IMR-90 (cell line): Measurements from ENCODE around the gene ZNF253. TPM values are rescaled to one million over a fixed set of nuclear protein-coding genes. Genes with fewer than 3 reads are reported as not detected.

Experiments used
- ATAC-seq: fragments of 200-7000 bp; cut with Tn5 transposase; 2 replicates; pipeline ENCODE4 v1.9.1; 2020; ENCODE audit warnings: low read depth, mild to moderate bottlenecking, moderate library complexity
- BruUV-seq: library from RNA; stranded (reverse); fragments of 400-500 nt; replicated peaks from 2 replicates; lab custom pipeline; 2021; lab: Mats Ljungman, UMichigan
- CTCF ChIA-PET: fragments of 300-600 bp; formaldehyde crosslinking; extraction: SDS; loops from one replicate; lab custom pipeline; 2021; ENCODE audit warnings: antibody characterized with exemption; lab: Yijun Ruan, JAX
- POLR2A ChIA-PET: fragments of 300-600 bp; sonication (Branson Sonifier 250); formaldehyde crosslinking; loops from one replicate; lab custom pipeline; 2022; ENCODE audit warnings: antibody characterized with exemption; ENCODE audit not compliant: unreplicated experiment; lab: Charles Lee
- DNase-seq: peaks from one replicate; pipeline ENCODE4 v3.0.0; 2013
- H2AFZ ChIP-seq: replicated peaks from 2 replicates; pipeline ENCODE3; 2013; ENCODE audit warnings: low read length, mild to moderate bottlenecking; ENCODE audit not compliant: poor library complexity
- H2AK5ac ChIP-seq: 2 replicates; pipeline ENCODE4 v1.6.1; 2013; ENCODE audit warnings: low read depth, low read length, inconsistent platforms
- H2AK9ac ChIP-seq: replicated peaks from 2 replicates; pipeline ENCODE3; 2013; ENCODE audit warnings: mild to moderate bottlenecking, low read depth, low read length, moderate library complexity; ENCODE audit not compliant: poor library complexity
- H2BK120ac ChIP-seq: 2 replicates; pipeline ENCODE4 v1.6.1; 2013; ENCODE audit warnings: low read depth, low read length, inconsistent platforms
- H2BK15ac ChIP-seq: 3 replicates; pipeline ENCODE4 v1.6.1; 2013; ENCODE audit warnings: low read depth, low read length, inconsistent platforms
- H2BK20ac ChIP-seq: 2 replicates; pipeline ENCODE4 v1.6.1; 2013; ENCODE audit warnings: low read depth, mild to moderate bottlenecking, inconsistent platforms, low read length, moderate library complexity
- H2BK5ac ChIP-seq: 2 replicates; pipeline ENCODE4 v1.6.1; 2013; ENCODE audit warnings: mild to moderate bottlenecking, low read depth, low read length, inconsistent platforms; ENCODE audit not compliant: poor library complexity, severe bottlenecking
- H3K14ac ChIP-seq: replicated peaks from 2 replicates; pipeline ENCODE4 v1.6.1; 2013; ENCODE audit warnings: low read depth, low read length, inconsistent platforms
- H3K18ac ChIP-seq: 2 replicates; pipeline ENCODE4 v1.6.1; 2013; ENCODE audit warnings: low read depth, low read length, control low read depth
- H3K23ac ChIP-seq: 2 replicates; pipeline ENCODE4 v1.6.1; 2013; ENCODE audit warnings: low read depth, low read length, inconsistent platforms
- H3K27ac ChIP-seq: 2 replicates; pipeline ENCODE4 v1.5.1; 2013; ENCODE audit warnings: mild to moderate bottlenecking, control low read depth, low read length; ENCODE audit not compliant: insufficient read depth
- H3K27me3 ChIP-seq: 2 replicates; pipeline ENCODE4 v1.6.1; 2013; ENCODE audit warnings: low read length; ENCODE audit not compliant: control insufficient read depth, insufficient read depth
- H3K36me3 ChIP-seq: 2 replicates; pipeline ENCODE4 v1.6.1; 2013; ENCODE audit warnings: low read length, mixed read lengths; ENCODE audit not compliant: control insufficient read depth, insufficient read depth
- H3K4ac ChIP-seq: 2 replicates; pipeline ENCODE4 v1.6.1; 2013; ENCODE audit warnings: low read depth, low read length, inconsistent platforms
- H3K4me1 ChIP-seq: 2 replicates; pipeline ENCODE4 v1.6.1; 2013; ENCODE audit warnings: low read length, mixed read lengths; ENCODE audit not compliant: control insufficient read depth, insufficient read depth
- H3K4me2 ChIP-seq: 2 replicates; pipeline ENCODE4 v1.6.1; 2013; ENCODE audit warnings: low read depth, mild to moderate bottlenecking, control low read depth, low read length, moderate library complexity
- H3K4me3 ChIP-seq: 2 replicates; pipeline ENCODE4 v1.5.1; 2013; ENCODE audit warnings: low read depth, mild to moderate bottlenecking, control low read depth, low read length, moderate library complexity; ENCODE audit not compliant: insufficient read depth
- H3K56ac ChIP-seq: 2 replicates; pipeline ENCODE4 v1.6.1; 2013; ENCODE audit warnings: low read length, inconsistent platforms; ENCODE audit not compliant: insufficient read depth; ENCODE audit errors: extremely low read depth
- H3K79me1 ChIP-seq, 2 experiments: 2 replicates each; pipeline ENCODE4 v1.6.1; 2013; ENCODE audit warnings: low read length in 2 of 2, inconsistent platforms in 1 of 2, low read depth in 1 of 2
- H3K9ac ChIP-seq: 2 replicates; pipeline ENCODE4 v1.6.1; 2013; ENCODE audit warnings: low read depth, low read length, control low read depth
- H3K9me1 ChIP-seq: 2 replicates; pipeline ENCODE4 v1.6.1; 2013; ENCODE audit warnings: low read length, inconsistent platforms; ENCODE audit not compliant: insufficient read depth
- H3K9me3 ChIP-seq: 2 replicates; pipeline ENCODE4 v1.6.1; 2013; ENCODE audit warnings: low read length; ENCODE audit not compliant: control insufficient read depth, insufficient read depth
- H4K20me1 ChIP-seq: 2 replicates; pipeline ENCODE4 v1.6.1; 2013; ENCODE audit warnings: low read length, inconsistent platforms; ENCODE audit not compliant: insufficient read depth
- H4K5ac ChIP-seq: 2 replicates; pipeline ENCODE4 v1.6.1; 2013; ENCODE audit warnings: mild to moderate bottlenecking, low read depth, low read length, control low read depth
- H4K8ac ChIP-seq, 2 experiments: 2 replicates each; pipeline ENCODE4 v1.6.1; 2013; ENCODE audit warnings: low read depth in 2 of 2, low read length in 2 of 2, control low read depth in 1 of 2, inconsistent platforms in 1 of 2
- H4K91ac ChIP-seq: 2 replicates; pipeline ENCODE4 v1.6.1; 2013; ENCODE audit warnings: low read depth, low read length, inconsistent platforms; ENCODE audit not compliant: insufficient read depth
- CHD1 ChIP-seq: IDR thresholded peaks from 2 replicates; pipeline ENCODE4 v1.6.1; 2012; ENCODE audit warnings: low read depth, low read length, improper control_type of control experiment
- POLR2A ChIP-seq: IDR thresholded peaks from 2 replicates; pipeline ENCODE4 v1.6.1; 2012; ENCODE audit warnings: mild to moderate bottlenecking, low read depth, low read length
- WGBS, 2 experiments: methylation state at CpG; one replicate each; pipeline versions ENCODE4 v1.1.5 to v1.1.7; 2013; ENCODE audit warnings: missing lambda C conversion rate in 2 of 2; ENCODE audit not compliant: insufficient read length in 1 of 2; ENCODE audit errors: extremely low coverage in 2 of 2; 5-methylcytosine and 5-hydroxymethylcytosine counted together
- dilution Hi-C: fragments of 300-500 bp; cut with HindIII; formaldehyde crosslinking; loops from one replicate; pipeline ENCODE4 v1.14.3; 2018; ENCODE audit warnings: low sequenced_read_pairs; ENCODE audit not compliant: unreplicated experiment
- in situ Hi-C: fragments of 300-500 bp; cut with MboI; formaldehyde crosslinking; loops from 3 replicates; pipeline ENCODE4 v1.14.3; 2019; ENCODE audit warnings: low sequenced_read_pairs, inconsistent platforms, mixed read lengths
- intact Hi-C: fragments of 100-400 bp; cut with micrococcal nuclease; formaldehyde crosslinking; loops from 2 replicates; pipeline ENCODE4 v1.10.0; 2022
- polyA plus RNA-seq, 3 experiments: library from polyadenylated mRNA; depleted of rRNA; stranded (reverse); fragments of >200 nt; gene quantifications; 2 replicates each; pipeline ENCODE4 v1.2.3, GENCODE V29; 2012; ENCODE audit warnings: low replicate concordance in 1 of 3
- total RNA-seq: library from RNA; depleted of rRNA; stranded (reverse); fragments of >200 nt; gene quantifications from 2 replicates; pipeline ENCODE4 v1.2.3, GENCODE V29; 2012

ZNF253 gene
- total and polyA plus RNA-seq, 2 of the 4 experiments (the other 2 are of a cell fraction): 0.74 to 3.4 TPM

DNA sequence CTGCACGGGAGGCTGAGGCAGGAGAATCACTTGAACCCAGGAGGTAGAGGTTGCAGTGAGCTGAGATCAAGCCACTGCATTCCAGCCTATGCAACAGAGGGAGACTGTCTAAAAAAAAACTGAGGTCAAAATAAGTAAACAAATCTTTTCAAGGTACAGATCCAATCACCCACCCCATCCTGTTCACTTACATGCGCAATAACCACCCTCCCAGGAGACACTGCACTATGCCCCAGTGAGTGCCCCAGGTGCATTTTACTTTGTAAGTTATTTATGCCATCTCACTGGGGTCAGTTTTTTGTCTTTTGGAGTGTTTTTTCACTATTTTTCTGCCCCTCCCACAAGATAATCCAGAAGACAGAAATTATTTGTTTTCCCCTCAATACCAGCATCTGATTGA is 6.9 kb upstream of the ZNF253 start:
- no peak overlapping the region for H3K4ac ChIP-seq
- H3K14ac ChIP-seq: no peak overlapping the region
- H4K5ac ChIP-seq: no peak overlapping the region
- no peak overlapping the region for H2AK9ac ChIP-seq
- H3K56ac ChIP-seq: no peak overlapping the region
- no peaks in the 10 kb centered on the region for H3K27me3 ChIP-seq
- H2BK15ac ChIP-seq: no peak overlapping the region
- H4K8ac ChIP-seq: no peak overlapping the region
- in situ Hi-C loops (no loop called here), dilution Hi-C loops (no loop called here), intact Hi-C loops (no loop called here)
- no peak overlapping the region for H2BK120ac ChIP-seq
- ATAC-seq (no peak), DNase-seq (no peak)
- no peak overlapping the region for H4K91ac ChIP-seq
- no peak overlapping the region for H3K23ac ChIP-seq
- H3K18ac ChIP-seq: no peak overlapping the region
- H2AK5ac ChIP-seq: no peak overlapping the region
- TF ChIP-seq POLR2A: no peak
- TF ChIP-seq CHD1: no peak
- H4K20me1 ChIP-seq: no peaks in the 10 kb centered on the region
- H3K4me2 ChIP-seq: no peak overlapping the region
- POLR2A ChIA-PET: no interaction called here
- no peaks in the 10 kb centered on the region for H3K79me1 ChIP-seq
- no peak overlapping the region for H3K27ac ChIP-seq
- H3K9me3 ChIP-seq: peaks cover 14% of the 10 kb centered on the region
- H2BK20ac ChIP-seq: no peak overlapping the region
- H3K4me1 ChIP-seq: no peaks in the 10 kb centered on the region
- H3K36me3 ChIP-seq: no peaks in the 10 kb centered on the region
- H3K9me1 ChIP-seq: no peaks in the 10 kb centered on the region
- CTCF ChIA-PET: no interaction called here
- no peak overlapping the region for H2AFZ ChIP-seq
- WGBS, 2 experiments: no CpG with 5 or more reads among the region's 2 CpGs
- H3K4me3 ChIP-seq: no peak overlapping the region
- BruUV-seq: no TSS peak
- H3K9ac ChIP-seq: no peak overlapping the region
- H2BK5ac ChIP-seq: no peak overlapping the region
